ENCODE measurements around the gene RPUSD1. TPM values are rescaled to one million over a fixed set of nuclear protein-coding genes. Genes with fewer than 3 reads are reported as not detected.

The RPUSD1 gene
- polyA plus RNA-seq, 3 donors: 29.5 to 38.1 (median 31.5) TPM

DNA sequence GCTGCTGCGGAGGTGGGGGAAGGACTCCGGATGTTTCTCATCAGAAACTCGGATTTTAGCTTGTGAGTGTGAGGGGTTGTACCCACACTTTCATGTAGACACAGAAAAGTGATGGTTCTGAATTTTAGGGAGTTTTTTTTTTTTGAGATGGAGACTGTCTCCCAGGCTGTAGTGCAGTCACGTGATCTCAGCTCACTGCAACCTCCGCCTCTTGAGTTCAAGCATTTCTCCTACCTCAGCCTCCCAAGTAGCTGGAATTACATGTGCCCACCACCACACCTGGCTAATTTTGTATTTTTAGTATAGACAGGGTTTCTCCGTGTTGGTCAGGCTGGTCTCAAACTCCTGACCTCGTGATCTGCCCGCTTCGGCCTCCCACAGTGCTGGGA is 34.7 kb upstream of the RPUSD1 start:
- Histone ChIP-seq H3K4me3 (replicated peaks in 1 of 3; ENCODE audit: low read depth in 2 of 3, low read length in 3 of 3) (no peak overlapping the region), H3K4me2 (replicated peaks; ENCODE audit: extremely low read depth, low read length, poor library complexity, severe bottlenecking) (no peak overlapping the region), H3K9me3 (replicated peaks in 1 of 2; ENCODE audit: control insufficient read depth in 1 of 2, insufficient read depth in 1 of 2, low read length in 2 of 2) (peaks cover 0 to 15% of the 10 kb centered on the region in 2 donors), H3K9ac (ENCODE audit: insufficient read depth, low read length, poor library complexity, severe bottlenecking) (no peak overlapping the region), H2AFZ (ENCODE audit: insufficient read depth, low read depth, low read length, poor library complexity, severe bottlenecking) (no peak overlapping the region), H3K36me3 (replicated peaks in 1 of 2; ENCODE audit: control insufficient read depth in 1 of 2, insufficient read depth in 2 of 2, low read length in 2 of 2) (no peaks in the 10 kb centered on the region), H3K27ac (ENCODE audit: low read depth in 1 of 2, low read length in 2 of 2) (no peak overlapping the region), H3K79me2 (ENCODE audit: insufficient read depth, low read length) (no peaks in the 10 kb centered on the region), H3K27me3 (ENCODE audit: control insufficient read depth in 2 of 2, insufficient read depth in 2 of 2, low read length in 2 of 2) (peaks cover 9 to 21% of the 10 kb centered on the region in 2 donors), H3K4me1 (ENCODE audit: control insufficient read depth in 1 of 2, insufficient read depth in 2 of 2, low read length in 2 of 2) (no peaks in the 10 kb centered on the region), H4K20me1 (ENCODE audit: insufficient read depth, low read length) (no peaks in the 10 kb centered on the region)
- no peaks in the 10 kb centered on the region for H3K36me3 Mint-ChIP-seq
- H3K27ac Mint-ChIP-seq: no peak overlapping the region
- no peak overlapping the region for H3K4me3 Mint-ChIP-seq
- H3K9me3 Mint-ChIP-seq: peaks cover 0 to 9% (median 2%) of the 10 kb centered on the region in 7 donors
- intact Hi-C loops (cut with micrococcal nuclease): loop anchor here in 1 of 2 donors (10.0 kb wide), 1 partner anchor 102 kb away; no protein-coding TSS in a partner anchor
- 93% methylated on average over 3 of the region's 9 CpGs for WGBS (ENCODE audit: insufficient coverage)
- H3K4me1 Mint-ChIP-seq: no peaks in the 10 kb centered on the region
- no peak for DNase-seq
- TF ChIP-seq, protein P1, sequence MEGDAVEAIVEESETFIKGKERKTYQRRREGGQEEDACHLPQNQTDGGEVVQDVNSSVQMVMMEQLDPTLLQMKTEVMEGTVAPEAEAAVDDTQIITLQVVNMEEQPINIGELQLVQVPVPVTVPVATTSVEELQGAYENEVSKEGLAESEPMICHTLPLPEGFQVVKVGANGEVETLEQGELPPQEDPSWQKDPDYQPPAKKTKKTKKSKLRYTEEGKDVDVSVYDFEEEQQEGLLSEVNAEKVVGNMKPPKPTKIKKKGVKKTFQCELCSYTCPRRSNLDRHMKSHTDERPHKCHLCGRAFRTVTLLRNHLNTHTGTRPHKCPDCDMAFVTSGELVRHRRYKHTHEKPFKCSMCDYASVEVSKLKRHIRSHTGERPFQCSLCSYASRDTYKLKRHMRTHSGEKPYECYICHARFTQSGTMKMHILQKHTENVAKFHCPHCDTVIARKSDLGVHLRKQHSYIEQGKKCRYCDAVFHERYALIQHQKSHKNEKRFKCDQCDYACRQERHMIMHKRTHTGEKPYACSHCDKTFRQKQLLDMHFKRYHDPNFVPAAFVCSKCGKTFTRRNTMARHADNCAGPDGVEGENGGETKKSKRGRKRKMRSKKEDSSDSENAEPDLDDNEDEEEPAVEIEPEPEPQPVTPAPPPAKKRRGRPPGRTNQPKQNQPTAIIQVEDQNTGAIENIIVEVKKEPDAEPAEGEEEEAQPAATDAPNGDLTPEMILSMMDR (IDR thresholded peaks at IDR 0.05): no peak
- H3K27me3 Mint-ChIP-seq (ENCODE audit: low read depth in 3 of 3): peaks cover 6 to 24% (median 14%) of the 10 kb centered on the region in 3 donors

DNA sequence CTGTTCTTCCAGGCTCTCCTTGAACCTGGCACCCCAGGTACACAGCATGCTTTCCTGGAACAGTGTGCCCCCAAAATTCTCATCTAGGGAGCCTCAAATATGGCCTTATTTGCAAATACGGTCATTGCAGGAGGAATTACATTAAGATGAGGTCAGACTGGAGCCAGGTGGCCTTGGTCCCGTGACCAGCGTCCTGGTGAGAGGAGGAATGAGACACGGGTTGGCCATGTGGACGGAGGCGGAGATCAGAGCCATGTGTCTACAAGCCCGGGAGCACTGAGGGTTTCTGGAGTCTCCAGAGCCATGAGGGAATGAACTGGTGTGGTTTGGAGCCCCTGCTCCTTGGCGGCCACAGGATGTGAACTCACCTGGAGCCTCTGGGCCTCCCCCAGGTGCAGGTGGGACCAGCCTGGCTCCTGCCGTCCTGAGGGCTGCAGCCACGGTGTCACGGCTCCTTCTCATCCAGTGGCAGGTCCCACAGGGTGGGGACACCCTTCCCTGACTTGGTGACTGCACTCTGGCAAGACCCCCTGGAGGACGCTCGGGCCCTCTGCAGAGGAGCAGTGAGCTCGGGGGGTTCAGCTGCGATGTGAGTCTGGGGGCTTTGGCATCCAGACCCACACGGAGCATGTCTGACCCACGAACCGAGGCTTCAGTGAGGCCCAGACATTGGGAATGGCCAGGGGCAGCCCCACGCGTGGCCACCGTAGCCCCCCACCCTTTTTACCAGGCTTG is 34.2 kb upstream of the RPUSD1 start:
- 97% methylated on average over 17 of the region's 21 CpGs for WGBS (ENCODE audit: insufficient coverage)
- H3K4me2 ChIP-seq (replicated peaks; ENCODE audit: extremely low read depth, low read length, poor library complexity, severe bottlenecking): no peak overlapping the region
- H3K9ac ChIP-seq (ENCODE audit: insufficient read depth, low read length, poor library complexity, severe bottlenecking): no peak overlapping the region
- Mint-ChIP-seq H3K4me1 (no peaks in the 10 kb centered on the region), H3K27me3 (ENCODE audit: low read depth in 3 of 3) (peaks cover 12 to 24% (median 20%) of the 10 kb centered on the region in 3 donors), H3K4me3 (no peak overlapping the region), H3K36me3 (no peaks in the 10 kb centered on the region), H3K9me3 (peaks cover 0 to 9% (median 2%) of the 10 kb centered on the region in 7 donors), H3K27ac (no peak overlapping the region)
- H3K79me2 ChIP-seq (ENCODE audit: insufficient read depth, low read length): no peaks in the 10 kb centered on the region
- intact Hi-C loops (cut with micrococcal nuclease): loop anchor here in 1 of 2 donors (10.0 kb wide), 1 partner anchor 102 kb away; no protein-coding TSS in a partner anchor
- H4K20me1 ChIP-seq (ENCODE audit: insufficient read depth, low read length): no peaks in the 10 kb centered on the region
- peaks cover 9 to 25% of the 10 kb centered on the region in 2 donors for H3K27me3 ChIP-seq (ENCODE audit: control insufficient read depth in 2 of 2, insufficient read depth in 2 of 2, low read length in 2 of 2)
- H2AFZ ChIP-seq (ENCODE audit: insufficient read depth, low read depth, low read length, poor library complexity, severe bottlenecking): no peak overlapping the region
- no peaks in the 10 kb centered on the region for H3K36me3 ChIP-seq (replicated peaks in 1 of 2; ENCODE audit: control insufficient read depth in 1 of 2, insufficient read depth in 2 of 2, low read length in 2 of 2)
- TF ChIP-seq, protein P1 (IDR thresholded peaks at IDR 0.05): no peak
- H3K27ac ChIP-seq (ENCODE audit: low read depth in 1 of 2, low read length in 2 of 2): no peak overlapping the region
- H3K4me3 ChIP-seq (replicated peaks in 1 of 3; ENCODE audit: low read depth in 2 of 3, low read length in 3 of 3): no peak overlapping the region
- peaks cover 0 to 15% of the 10 kb centered on the region in 2 donors for H3K9me3 ChIP-seq (replicated peaks in 1 of 2; ENCODE audit: control insufficient read depth in 1 of 2, insufficient read depth in 1 of 2, low read length in 2 of 2)
- no peaks in the 10 kb centered on the region for H3K4me1 ChIP-seq (ENCODE audit: control insufficient read depth in 1 of 2, insufficient read depth in 2 of 2, low read length in 2 of 2)
- no peak for DNase-seq

Measured in CD14-positive monocyte (primary cell).